BJ (cell line): ENCODE results near the gene COL6A2. TPM values are rescaled to one million over a fixed set of nuclear protein-coding genes. Genes with fewer than 3 reads are reported as not detected.

Source experiments
- CTCF ChIA-PET: fragments of 350-600 bp; formaldehyde crosslinking; extraction: SDS; loops from one replicate; lab custom pipeline; 2021; ENCODE audit warnings: antibody characterized with exemption, inconsistent platforms; lab: Yijun Ruan, JAX
- POLR2A ChIA-PET: fragments of 300-600 bp; sonication (Branson Sonifier 250); formaldehyde crosslinking; extraction: SDS; loops from one replicate; lab custom pipeline; 2021; ENCODE audit warnings: antibody characterized with exemption; lab: Charles Lee
- DNase-seq: peaks from one replicate; pipeline ENCODE4 v3.0.0-alpha.2; 2011; ENCODE audit warnings: low read depth
- H3K27me3 ChIP-seq: 2 replicates; pipeline ENCODE4 v1.6.0; 2011; ENCODE audit warnings: low read length; ENCODE audit not compliant: control insufficient read depth, insufficient read depth
- H3K36me3 ChIP-seq: 2 replicates; pipeline ENCODE4 v1.5.1; 2011; ENCODE audit warnings: low read length; ENCODE audit not compliant: control insufficient read depth, insufficient read depth
- H3K4me3 ChIP-seq: 2 replicates; pipeline ENCODE4 v1.5.1; 2011; ENCODE audit warnings: low read depth, mild to moderate bottlenecking, control low read depth, low read length
- CTCF ChIP-seq: IDR thresholded peaks from 2 replicates; pipeline ENCODE4 v1.5.1; 2011; ENCODE audit warnings: low read depth, mild to moderate bottlenecking, control low read depth, inconsistent platforms, low read length, moderate library complexity; ENCODE audit not compliant: insufficient read depth
- polyA plus RNA-seq: library from polyadenylated mRNA; depleted of rRNA; stranded (reverse); fragments of >200 nt; gene quantifications from 2 replicates; pipeline ENCODE4 v1.2.3, GENCODE V29; 2011

Gene COL6A2
- polyA plus RNA-seq, 1 experiment = 665 TPM

- ChIA-PET POLR2A (no interaction called here), CTCF (interaction anchor here (1.1 to 2.6 kb wide), 4 partner anchors 28 to 145 kb away, joined by 3 to 12 read pairs (median 4); no protein-coding TSS in a partner anchor)
- peaks cover 87% of the 10 kb centered on the region for H3K36me3 ChIP-seq
- TF ChIP-seq CTCF = no peak
- no peak overlapping the region for H3K4me3 ChIP-seq
- DNase-seq = no peak
- H3K27me3 ChIP-seq = no peaks in the 10 kb centered on the region
These were observed 17.7 kb downstream of the COL6A2 start for GRCh38 chr21:46115441-46116188.

GRCh38 chr21:46116189-46116775 lies 18.4 kb downstream of the COL6A2 start:
- no peak for DNase-seq
- CTCF ChIA-PET = interaction anchor here (0.7 to 2.6 kb wide), 4 partner anchors 9 to 146 kb away, joined by 3 to 12 read pairs (median 3); no protein-coding TSS in a partner anchor
- Histone ChIP-seq H3K27me3 (no peaks in the 10 kb centered on the region), H3K36me3 (peaks cover 86% of the 10 kb centered on the region), H3K4me3 (no peak overlapping the region)
- POLR2A ChIA-PET = no interaction called here
- TF ChIP-seq CTCF = no peak

- DNase-seq = no peak
- ChIA-PET CTCF (interaction anchor here (0.7 to 2.6 kb wide), 4 partner anchors 9 to 147 kb away, joined by 3 to 12 read pairs (median 3); no protein-coding TSS in a partner anchor), POLR2A (no interaction called here)
- no peak for TF ChIP-seq CTCF
- no peak overlapping the region for H3K4me3 ChIP-seq
- H3K36me3 ChIP-seq = peaks cover 90% of the 10 kb centered on the region
- H3K27me3 ChIP-seq = no peaks in the 10 kb centered on the region
These were observed 19.1 kb downstream of the COL6A2 start for GRCh38 chr21:46116776-46117585.

- CTCF ChIA-PET = interaction anchor here (0.9 to 2.6 kb wide), 2 partner anchors 144 to 147 kb away, joined by 3 to 12 read pairs; no protein-coding TSS in a partner anchor
- TF ChIP-seq CTCF = no peak
- DNase-seq = no peak
- H3K36me3 ChIP-seq = peaks cover 88% of the 10 kb centered on the region
- H3K4me3 ChIP-seq = no peak overlapping the region
- no peaks in the 10 kb centered on the region for H3K27me3 ChIP-seq
- POLR2A ChIA-PET = no interaction called here
These were observed 19.8 kb downstream of the COL6A2 start for GRCh38 chr21:46117586-46118315.
